ENCODE data around the gene AP1S2. TPM values are rescaled to one million over a fixed set of nuclear protein-coding genes. Genes with fewer than 3 reads are reported as not detected.

AP1S2 gene
- total RNA-seq (2022; extraction: Qiagen RNA extraction; ENCODE audit: low read depth), result 14.5 to 24.7 TPM (median 20.6 TPM) in 5 replicates

GRCh38 chrX:15854712-15855567 is at the start of gene AP1S2:
Gene AP1S2, minus strand, starts transcription at chrX:15854813. Its CDS starts 2,289 bp downstream, at chrX:15852524.

GRCh38 chrX:15789979-15790768 is 64.4 kb downstream of the AP1S2 start, which contains the start of gene ZRSR2:
Gene ZRSR2, plus strand, starts transcription at chrX:15790484. Its CDS starts 12 bp downstream, at chrX:15790496.

Other genes with a start within 250 kb of the AP1S2 start
- 0.90 to 1.4 TPM (median 1.1 TPM) in 5 replicates for gene CLTRN, start 190.0 kb downstream of the AP1S2 start, total RNA-seq (2022; extraction: Qiagen RNA extraction; ENCODE audit: low read depth)
- 2.3 to 5.2 TPM (median 3.6 TPM) in 5 replicates for gene CA5B, start 116.5 kb downstream of the AP1S2 start, total RNA-seq (2022; extraction: Qiagen RNA extraction; ENCODE audit: low read depth)
- 9.6 to 11.7 TPM (median 10.6 TPM) in 5 replicates for gene ZRSR2, start 64.3 kb downstream of the AP1S2 start, total RNA-seq (2022; extraction: Qiagen RNA extraction; ENCODE audit: low read depth)

All from A549 treated with DMSO at 1 μM for 4 hours (cell line).